Activated B cell treated with CpG ODN at 0.5 μM for 24 hours (primary cell): ENCODE data around the gene TSPYL1. TPM values are rescaled to one million over a fixed set of nuclear protein-coding genes. Genes with fewer than 3 reads are reported as not detected.
A peak's percentile ranks its signal among the peaks of the same experiment; 100 is the strongest.

Experiments
- ATAC-seq: fragments of 200-7000 bp; cut with Tn5 transposase; one replicate; pipeline ENCODE4 v1.10.0; 2021; ENCODE audit warnings: low read depth, mild to moderate bottlenecking, moderate library complexity
- CTCF ChIA-PET: fragments of 350-600 bp; sonication (Branson Sonifier 250); formaldehyde crosslinking; loops from one replicate; lab custom pipeline; 2021; ENCODE audit warnings: antibody characterized with exemption; lab: Charles Lee
- POLR2A ChIA-PET: fragments of 350-600 bp; sonication (Branson Sonifier 250); formaldehyde crosslinking; loops from one replicate; lab custom pipeline; 2021; ENCODE audit warnings: antibody characterized with exemption; lab: Charles Lee
- DNase-seq: peaks from one replicate; pipeline ENCODE4 v3.0.0; 2022
- H3K27ac Mint-ChIP-seq: one replicate; pipeline ENCODE4 v1.8.0; 2020; ENCODE audit warnings: mixed read lengths
- H3K27me3 Mint-ChIP-seq: one replicate; pipeline ENCODE4 v1.8.0; 2021; ENCODE audit warnings: mixed read lengths
- H3K36me3 Mint-ChIP-seq: one replicate; pipeline ENCODE4 v1.8.0; 2021; ENCODE audit warnings: low read depth, mixed read lengths
- H3K4me1 Mint-ChIP-seq: one replicate; pipeline ENCODE4 v1.8.0; 2021; ENCODE audit warnings: mixed read lengths
- H3K4me3 Mint-ChIP-seq: one replicate; pipeline ENCODE4 v1.8.0; 2020; ENCODE audit warnings: mild to moderate bottlenecking, mixed read lengths
- H3K9me3 Mint-ChIP-seq: one replicate; pipeline ENCODE4 v1.8.0; 2020; ENCODE audit warnings: mixed read lengths
- CTCF ChIP-seq: fragments of 200-600 bp; IDR thresholded peaks from one replicate; pipeline ENCODE4 v1.8.0; 2022; ENCODE audit warnings: antibody characterized with exemption, mild to moderate bottlenecking
- intact Hi-C: fragments of 100-400 bp; cut with micrococcal nuclease; formaldehyde crosslinking; loops from one replicate; pipeline ENCODE4 v1.15.1; 2024
- total RNA-seq: library from RNA; stranded (reverse); gene quantifications from 2 replicates; pipeline ENCODE4 v1.2.3, GENCODE V29; 2022

TSPYL1 gene
- total RNA-seq, 1 donor from 2014 or later: 68.4 TPM

DNA sequence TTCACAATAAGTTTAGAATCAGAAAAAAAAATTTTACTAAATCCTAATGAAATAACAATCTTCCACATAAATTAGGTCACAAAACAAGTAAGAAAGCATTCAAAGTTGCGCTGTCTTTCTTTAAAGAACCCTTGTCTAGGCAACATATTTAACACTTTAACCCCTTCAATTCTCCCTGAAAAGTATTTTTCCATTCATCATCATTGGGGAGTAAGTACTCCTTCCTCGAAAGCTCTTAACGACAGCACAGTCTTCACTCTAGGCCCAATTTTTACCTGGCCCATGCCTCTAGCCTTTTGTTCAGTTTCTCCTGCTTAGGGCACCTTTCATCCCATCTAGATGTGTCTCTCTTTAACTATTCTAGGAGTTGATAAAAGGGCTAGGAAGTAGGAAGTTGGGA, 2.6 kb downstream of the TSPYL1 start:
- Mint-ChIP-seq H3K27me3 (no peaks in the 10 kb centered on the region), H3K27ac (peak overlapping the region; percentile 100), H3K9me3 (no peaks in the 10 kb centered on the region), H3K4me1 (peaks cover 75% of the 10 kb centered on the region), H3K36me3 (peaks cover 66% of the 10 kb centered on the region), H3K4me3 (peak overlapping the region; percentile 95)
- ChIA-PET CTCF (interaction anchor here (1.3 to 2.7 kb wide), 2 partner anchors 8 to 11 kb away, joined by 3 to 17 read pairs; no protein-coding TSS in a partner anchor), POLR2A (interaction anchor here (0.9 to 1.2 kb wide), 2 partner anchors 133 to 294 kb away, joined by 4 to 5 read pairs; partner anchors contain the start of gene RWDD1)
- TF ChIP-seq CTCF: no peak
- intact Hi-C loops: loop anchor here (5.0 kb wide), 2 partner anchors 175 to 390 kb away; partner anchors contain the start of genes NT5DC1 and ZUP1
- DNase-seq: no peak
- ATAC-seq: no peak

GRCh38 chr6:116271149-116271708, 8.5 kb downstream of the TSPYL1 start:
- ATAC-seq (no peak), DNase-seq (no peak)
- no peaks in the 10 kb centered on the region for H3K9me3 Mint-ChIP-seq
- H3K4me3 Mint-ChIP-seq: no peak overlapping the region
- peaks cover 35% of the 10 kb centered on the region for H3K4me1 Mint-ChIP-seq
- intact Hi-C loops: no loop called here
- TF ChIP-seq CTCF: no peak
- no peaks in the 10 kb centered on the region for H3K27me3 Mint-ChIP-seq
- CTCF ChIA-PET: interaction anchor here (1.5 to 3.8 kb wide), 3 partner anchors 17 to 292 kb away, joined by 6 to 35 read pairs (median 10); no protein-coding TSS in a partner anchor
- H3K27ac Mint-ChIP-seq: no peak overlapping the region
- POLR2A ChIA-PET: interaction anchor here (0.5 to 2.1 kb wide), 2 partner anchors 8 to 37 kb away, joined by 5 to 8 read pairs; partner anchors contain the start of gene TSPYL1
- peaks cover 41% of the 10 kb centered on the region for H3K36me3 Mint-ChIP-seq

DNA sequence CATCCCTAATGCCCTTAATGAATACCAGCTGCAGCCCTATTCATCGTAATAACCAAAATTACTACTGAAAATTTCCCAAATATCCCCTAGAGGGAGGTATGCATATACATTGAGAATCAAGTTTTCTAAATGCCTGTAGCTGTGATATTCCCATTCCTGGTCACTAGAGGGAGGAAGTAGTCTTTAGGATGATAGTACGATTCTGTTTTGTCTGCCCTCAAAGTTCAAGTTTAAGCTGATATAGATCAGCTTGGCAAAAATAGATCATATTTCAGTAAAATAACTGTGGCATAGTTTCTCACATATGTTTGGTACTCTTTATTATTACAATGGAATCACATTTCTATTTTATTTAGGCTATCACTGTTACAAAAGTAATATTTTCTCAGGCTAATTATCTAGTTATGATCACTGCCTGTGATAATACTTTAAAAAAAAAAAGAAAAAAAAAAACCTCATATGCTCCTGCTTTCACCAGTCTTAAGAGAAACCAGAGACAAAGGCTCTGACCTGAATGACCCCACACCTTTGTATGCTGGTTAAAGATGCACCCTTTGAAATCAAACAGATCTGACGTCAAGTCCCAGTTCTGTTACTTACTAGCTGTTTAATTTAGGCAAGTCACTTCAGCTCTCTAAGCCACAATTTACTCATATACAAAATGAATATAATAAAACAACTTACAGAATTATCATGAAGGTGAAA, 11.0 kb downstream of the TSPYL1 start:
- peaks cover 2% of the 10 kb centered on the region for H3K9me3 Mint-ChIP-seq
- peaks cover 32% of the 10 kb centered on the region for H3K36me3 Mint-ChIP-seq
- intact Hi-C loops: loop anchor here (1.0 to 5.0 kb wide), 6 partner anchors 11 to 379 kb away; partner anchors contain the start of gene TSPYL1
- no peak overlapping the region for H3K4me3 Mint-ChIP-seq
- DNase-seq (no peak), ATAC-seq (peak; percentile 91)
- peaks cover 17% of the 10 kb centered on the region for H3K4me1 Mint-ChIP-seq
- peak; percentile 28 for TF ChIP-seq CTCF
- ChIA-PET CTCF (interaction anchor here (0.6 to 3.8 kb wide), 25 partner anchors 9 to 376 kb away, joined by 3 to 40 read pairs (median 4); partner anchors contain the start of genes DSE, RWDD1 and TSPYL4), POLR2A (interaction anchor here (1.4 kb wide), 2 partner anchors 11 to 302 kb away, joined by 5 to 13 read pairs; partner anchors contain the start of genes RWDD1 and TSPYL1)
- H3K27me3 Mint-ChIP-seq: no peaks in the 10 kb centered on the region
- H3K27ac Mint-ChIP-seq: no peak overlapping the region

DNA sequence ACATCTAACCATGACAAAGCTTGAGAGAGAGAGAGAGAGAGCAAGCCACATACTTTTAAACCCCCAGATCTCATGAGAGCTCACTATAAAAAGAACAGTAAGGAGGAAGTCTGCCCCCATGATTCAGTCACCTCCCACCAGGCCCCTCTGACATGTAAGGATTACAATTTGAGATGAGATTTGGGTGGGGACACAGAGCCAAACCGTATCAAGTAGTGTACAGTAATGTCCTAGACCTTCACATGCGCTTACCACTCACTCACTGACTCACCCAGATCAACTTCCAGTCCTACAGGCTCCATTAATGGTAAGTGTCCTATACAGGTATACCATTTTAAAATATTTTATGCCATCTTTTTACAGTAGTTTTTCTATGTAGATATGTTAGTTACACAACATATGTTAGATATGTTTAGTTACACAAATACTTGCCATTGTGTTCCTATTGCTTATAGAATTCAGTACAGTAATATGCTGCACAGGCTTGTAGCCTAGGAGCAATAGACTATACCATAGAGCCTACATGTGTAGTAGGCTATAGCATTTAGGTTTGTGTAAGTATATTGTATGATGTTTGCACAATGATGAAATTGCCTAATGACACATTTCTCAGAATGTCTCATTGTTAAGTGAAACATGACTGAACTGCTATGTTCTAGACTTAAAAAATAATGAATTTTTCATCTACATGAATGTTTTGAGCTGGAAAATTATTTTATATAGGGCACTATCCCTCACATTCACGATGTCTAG, 11.7 kb downstream of the TSPYL1 start:
- ChIA-PET CTCF (interaction anchor here (0.6 to 3.8 kb wide), 24 partner anchors 9 to 377 kb away, joined by 3 to 40 read pairs (median 4); partner anchors contain the start of genes DSE and RWDD1), POLR2A (interaction anchor here (1.4 kb wide), 2 partner anchors 11 to 303 kb away, joined by 5 to 13 read pairs; partner anchors contain the start of genes RWDD1 and TSPYL1)
- peaks cover 34% of the 10 kb centered on the region for H3K36me3 Mint-ChIP-seq
- peaks cover 9% of the 10 kb centered on the region for H3K9me3 Mint-ChIP-seq
- peak overlapping the region; percentile 32 for H3K27ac Mint-ChIP-seq
- DNase-seq: no peak
- no peak overlapping the region for H3K4me3 Mint-ChIP-seq
- intact Hi-C loops: loop anchor here (1.0 to 5.0 kb wide), 6 partner anchors 11 to 379 kb away; partner anchors contain the start of gene TSPYL1
- H3K27me3 Mint-ChIP-seq: no peaks in the 10 kb centered on the region
- TF ChIP-seq CTCF: no peak
- H3K4me1 Mint-ChIP-seq: peaks cover 15% of the 10 kb centered on the region
- no peak for ATAC-seq
